ENCODE results near the gene SLC35E2B.
"Not testable (repeated sequence)": the region's sequence is repeated elsewhere in the genome, so short reads cannot be mapped to it uniquely, and the experiment has no call there.

Gene SLC35E2B

DNA sequence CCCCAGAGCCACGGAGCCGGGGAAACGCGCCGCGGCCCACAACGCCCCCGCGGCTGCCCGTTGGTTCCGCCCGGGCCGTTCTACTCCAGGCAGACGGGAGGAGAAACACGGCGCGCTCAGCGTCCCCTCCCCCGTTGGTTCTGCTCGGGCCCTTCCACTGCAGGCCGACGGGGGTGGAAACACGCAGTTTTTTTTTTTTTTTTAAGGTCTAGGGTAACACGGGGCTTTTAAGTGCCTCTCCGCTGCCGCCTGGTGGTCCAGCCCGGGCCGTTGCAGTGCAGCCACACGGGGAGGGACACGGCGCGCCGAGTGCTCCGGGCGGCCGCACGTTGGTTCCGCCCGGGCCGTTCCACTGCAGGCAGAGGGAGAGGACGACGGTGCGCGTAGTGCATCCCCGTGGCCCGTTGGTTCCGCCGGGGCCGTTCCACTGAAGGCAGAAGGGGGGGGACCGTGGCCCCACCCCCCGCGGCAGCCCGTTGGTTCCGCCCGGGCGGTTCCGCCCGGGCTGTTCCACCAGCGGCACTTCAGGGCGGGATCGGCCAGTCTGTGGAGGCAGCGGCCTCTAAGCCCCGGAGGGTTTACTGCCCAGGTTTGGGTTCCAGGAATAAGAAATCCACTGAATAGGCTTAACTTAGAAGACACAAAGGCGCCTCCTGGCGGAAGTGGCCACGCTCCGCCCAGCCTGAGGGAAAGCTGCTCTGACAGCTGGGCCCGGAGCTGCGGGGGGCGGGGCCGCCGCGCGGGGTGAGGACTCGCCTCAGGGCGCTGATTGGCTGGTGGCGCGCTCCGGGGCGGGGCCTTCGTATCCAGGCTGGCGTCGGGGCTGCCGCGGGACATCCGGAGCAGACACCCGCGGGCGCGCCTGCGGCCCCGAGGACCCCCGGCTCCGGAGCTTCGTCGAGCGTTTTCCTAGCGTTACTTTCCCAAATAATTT is at the start of gene SLC35E2B:
SLC35E2B (minus strand) TSS at position 82 of the 934 bp plus-strand sequence. CDS start 16,096 bp downstream, outside the sequence.
- FAIRE-seq: not testable (repeated sequence)

- FAIRE-seq: not testable (repeated sequence)
Measured at GRCh38 chr1:1741013-1741412, 48.4 kb upstream of the SLC35E2B start.

GRCh38 chr1:1738799-1739337 is 46.3 kb upstream of the SLC35E2B start:
- not testable (repeated sequence) for FAIRE-seq

- not testable (repeated sequence) for FAIRE-seq
Measured at GRCh38 chr1:1737675-1738590, 45.3 kb upstream of the SLC35E2B start.

DNA sequence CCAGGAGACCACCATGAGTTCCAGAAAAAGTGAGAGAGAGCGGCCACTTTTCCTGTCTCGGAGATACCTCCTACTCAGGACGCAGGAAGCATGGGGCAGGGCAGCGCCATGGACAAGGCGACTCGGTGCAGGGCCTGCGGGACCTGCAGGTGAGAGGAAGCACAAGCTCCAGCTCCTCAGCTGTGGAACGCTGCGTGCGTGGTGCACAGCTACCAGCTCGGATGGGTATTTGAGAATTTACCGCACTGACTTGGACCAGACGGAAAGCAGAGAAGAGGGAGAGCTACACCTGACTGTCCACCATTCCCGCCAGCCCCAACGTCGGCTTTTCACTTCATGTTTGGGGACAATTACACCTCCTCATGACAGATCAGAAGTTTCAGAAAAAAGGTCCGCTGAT is 39.8 kb upstream of the SLC35E2B start:
- FAIRE-seq: no peak

- FAIRE-seq: no peak
Measured at GRCh38 chr1:1730870-1731269, 38.3 kb upstream of the SLC35E2B start.

DNA sequence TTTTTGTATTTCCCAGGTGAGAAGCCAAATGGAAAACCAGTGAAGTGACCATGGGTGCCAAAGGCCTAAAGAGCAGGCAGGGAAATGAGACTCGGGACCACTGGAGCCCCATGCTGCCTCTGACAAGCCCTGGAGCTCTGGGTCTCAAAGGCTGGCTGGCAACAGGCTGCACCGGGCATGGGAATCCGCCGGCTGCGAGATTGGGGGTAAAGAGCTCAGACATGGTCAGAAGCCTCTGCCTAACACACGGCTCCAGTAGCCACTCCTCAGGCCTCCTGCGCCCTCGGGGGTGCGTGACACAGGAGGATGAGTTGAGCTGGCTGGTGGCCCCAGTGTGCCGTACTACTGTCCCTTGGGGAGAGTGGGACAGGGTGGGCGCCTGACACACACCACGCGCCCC is 37.6 kb upstream of the SLC35E2B start:
- not testable (repeated sequence) for FAIRE-seq

GRCh38 chr1:1729116-1729816 is 36.7 kb upstream of the SLC35E2B start:
- not testable (repeated sequence) for FAIRE-seq

DNA sequence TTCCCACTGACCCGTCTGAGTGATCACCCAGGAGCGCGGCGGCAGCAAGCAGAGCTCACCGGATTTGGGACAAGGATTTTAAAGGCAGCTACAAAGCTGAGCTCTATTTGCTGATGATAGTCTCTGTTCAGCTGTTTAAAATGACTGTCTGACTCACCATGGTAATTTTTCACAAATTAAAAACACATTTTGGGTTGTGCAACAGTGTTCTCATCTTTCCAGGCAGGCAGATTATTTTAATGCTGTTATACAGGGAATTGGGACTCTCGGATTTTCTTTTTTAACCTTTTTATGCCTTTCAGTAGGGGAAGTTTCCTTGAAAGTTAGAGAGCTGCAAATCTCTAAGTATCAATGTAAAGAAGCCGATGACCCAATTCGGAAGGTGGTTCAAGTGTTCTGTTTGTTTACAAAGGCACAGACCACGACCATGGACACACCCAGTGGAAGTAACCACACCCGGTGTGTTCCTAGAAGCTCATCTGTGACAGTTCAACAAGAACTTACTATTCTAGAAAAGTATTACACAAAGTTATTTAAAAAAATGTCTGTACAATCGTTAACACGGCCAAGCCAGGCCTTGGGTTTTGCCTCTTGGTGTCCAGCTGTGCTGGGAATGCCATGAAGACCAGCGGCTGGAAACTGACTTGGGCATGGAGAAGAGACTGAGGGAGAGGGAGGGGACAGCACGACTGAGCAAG is 35.9 kb upstream of the SLC35E2B start:
- FAIRE-seq: peak; percentile 88

DNA sequence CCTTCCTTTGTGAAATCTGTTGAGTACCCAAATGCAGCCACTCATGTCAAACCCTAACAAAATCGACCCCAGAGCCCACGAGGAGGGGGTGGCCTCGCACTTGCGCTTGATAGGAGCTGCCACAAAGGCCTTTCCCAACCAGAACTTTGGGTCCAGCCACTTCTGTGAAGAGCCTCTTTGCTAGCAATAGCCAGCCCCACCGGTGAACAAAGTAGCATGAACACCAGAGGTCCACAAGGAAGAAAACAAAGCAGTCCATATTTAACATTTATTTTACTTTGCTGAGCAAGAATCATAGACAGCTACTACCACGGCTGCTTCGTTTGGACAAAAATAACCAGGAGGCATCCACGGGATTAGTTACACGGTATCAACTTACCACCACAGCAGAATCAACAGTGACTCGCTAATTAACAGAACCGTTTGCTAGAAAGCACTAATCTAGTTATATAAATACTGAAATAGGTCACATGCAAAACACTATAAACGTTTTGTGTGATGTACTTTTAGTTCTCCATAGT is 34.6 kb upstream of the SLC35E2B start:
- not testable (repeated sequence) for FAIRE-seq

DNA sequence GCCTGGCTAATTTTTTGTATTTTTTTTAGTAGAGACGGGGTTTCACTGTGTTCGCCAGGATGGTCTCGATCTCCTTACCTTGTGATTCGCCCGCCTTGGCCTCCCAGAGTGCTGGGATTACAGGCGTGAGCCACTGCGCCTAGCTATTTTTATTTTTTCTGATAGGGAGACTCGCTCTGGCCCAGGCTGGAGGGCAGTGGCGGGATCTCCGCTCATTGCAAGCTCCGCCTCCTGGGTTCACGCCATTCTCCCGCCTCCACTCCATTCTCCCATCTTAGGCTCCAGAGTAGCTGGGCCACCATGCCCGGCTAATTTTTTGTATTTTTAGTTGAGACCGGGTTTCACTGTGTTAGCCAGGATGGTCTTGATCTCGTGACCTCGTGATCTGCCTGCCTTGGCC is 33.5 kb upstream of the SLC35E2B start:
- not testable (repeated sequence) for FAIRE-seq

DNA sequence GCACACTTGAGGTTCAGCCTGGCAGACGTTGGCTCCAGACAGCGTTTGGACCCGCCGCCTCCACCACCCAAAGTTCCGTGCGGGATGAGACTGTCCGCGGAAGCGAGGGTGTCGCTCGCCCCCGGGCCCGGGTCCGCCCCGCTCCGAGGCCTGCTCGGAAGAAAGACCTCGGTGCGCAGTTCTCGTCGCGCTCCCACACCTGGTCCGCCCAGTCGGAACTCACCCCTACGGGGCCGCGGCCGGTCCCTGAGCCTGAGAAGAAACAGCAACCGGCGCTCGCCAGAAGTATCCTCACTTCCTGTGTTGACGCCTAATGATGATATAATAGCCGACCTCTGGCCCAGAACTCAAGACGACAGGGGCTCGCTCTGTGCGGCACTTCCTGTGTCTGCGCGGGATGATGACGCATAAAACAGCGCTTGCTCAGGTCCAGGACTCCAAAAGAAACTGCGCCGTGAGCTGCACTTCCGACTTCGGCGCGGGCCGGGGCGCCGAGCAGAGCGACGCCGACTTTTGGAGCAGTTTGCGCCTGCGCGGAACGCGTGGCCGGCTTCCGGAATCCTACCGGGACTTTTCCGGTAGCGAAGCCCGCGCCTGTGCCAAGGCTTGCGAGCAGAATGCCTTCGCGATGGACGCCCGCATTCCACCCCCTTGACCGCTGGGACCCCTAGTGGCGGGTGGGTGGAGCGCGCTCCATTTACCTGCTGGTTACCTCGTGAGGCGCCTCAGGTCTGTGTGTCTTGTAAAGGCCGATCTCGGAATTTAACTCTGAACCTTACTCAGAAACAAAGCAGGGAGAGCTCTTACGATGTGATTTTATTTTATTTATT is 31.7 kb upstream of the SLC35E2B start, which contains the start of gene CDK11A:
CDK11A (minus strand) TSS at position 323 of the 830 bp plus-strand sequence. CDS start 1,539 bp downstream, outside the sequence.
- FAIRE-seq: not testable (repeated sequence)

GRCh38 chr1:1721201-1721600 is 28.6 kb upstream of the SLC35E2B start:
- FAIRE-seq: no peak

GRCh38 chr1:1715109-1715883 is 22.7 kb upstream of the SLC35E2B start:
- FAIRE-seq: not testable (repeated sequence)

DNA sequence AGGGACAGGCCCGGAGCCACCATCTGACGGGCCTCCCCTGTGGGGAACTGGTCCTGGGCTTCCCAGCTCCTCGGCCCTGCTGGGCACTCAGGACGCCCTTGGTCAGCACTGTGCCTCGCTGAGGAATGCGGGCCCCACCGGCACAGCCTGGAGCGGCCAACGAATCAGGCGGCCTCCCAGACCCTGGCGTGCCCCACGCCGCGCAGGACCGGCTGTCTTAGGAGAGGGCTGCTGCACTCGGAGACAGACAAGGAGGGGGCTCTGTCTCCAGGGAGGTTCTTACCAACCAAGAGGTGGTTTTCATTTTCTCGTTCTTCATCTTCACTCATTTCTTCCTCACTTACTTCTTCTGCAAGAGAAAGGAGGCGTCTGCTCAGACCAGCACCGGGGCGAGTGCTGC is 15.3 kb upstream of the SLC35E2B start:
- not testable (repeated sequence) for FAIRE-seq

DNA sequence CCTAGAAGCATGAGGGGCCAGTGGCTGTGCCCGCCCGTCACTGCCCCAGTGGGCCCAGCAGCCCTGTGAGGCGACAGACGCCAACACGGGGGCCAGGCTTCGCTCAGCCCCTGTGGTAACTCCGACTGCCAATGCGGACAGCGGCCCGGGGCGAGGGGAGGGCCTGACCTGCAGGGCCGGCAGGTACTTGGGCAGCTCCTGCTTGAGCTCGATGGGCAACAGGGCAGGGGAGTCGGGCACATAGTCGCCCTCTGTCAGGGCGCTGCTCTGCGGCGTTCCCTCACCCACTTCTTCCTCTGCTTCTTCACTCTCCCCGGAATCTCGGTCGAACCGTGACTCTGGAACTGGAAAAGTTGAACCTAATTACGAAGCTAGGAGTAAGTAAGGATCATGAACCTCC is 14.6 kb upstream of the SLC35E2B start:
- not testable (repeated sequence) for FAIRE-seq

DNA sequence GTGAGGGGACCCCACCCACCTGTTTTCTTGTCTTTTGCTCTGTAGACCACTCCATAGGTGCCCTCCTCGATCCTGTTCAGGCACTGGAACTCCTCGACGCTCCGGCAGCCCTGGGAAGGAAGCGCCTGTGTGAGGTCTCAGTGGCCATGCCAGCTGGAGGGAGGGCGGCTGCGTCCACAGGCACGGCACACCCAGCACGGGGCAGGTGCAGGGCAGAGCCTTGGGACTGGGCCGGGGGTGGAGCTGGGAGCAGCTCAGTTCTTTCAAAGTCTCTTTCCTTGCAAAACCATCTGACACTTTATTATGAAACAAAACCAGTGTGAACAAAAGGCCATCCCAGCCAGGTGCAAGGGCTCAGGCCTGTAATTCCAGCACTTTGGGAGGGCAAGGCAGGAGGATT is 13.0 kb upstream of the SLC35E2B start:
- not testable (repeated sequence) for FAIRE-seq

- FAIRE-seq: not testable (repeated sequence)
Measured at GRCh38 chr1:1704284-1704957, 11.8 kb upstream of the SLC35E2B start.

GRCh38 chr1:1703796-1704195 is 11.2 kb upstream of the SLC35E2B start:
- no peak for FAIRE-seq
